Measurements from ENCODE around the gene CACNA1S.

Gene CACNA1S

DNA sequence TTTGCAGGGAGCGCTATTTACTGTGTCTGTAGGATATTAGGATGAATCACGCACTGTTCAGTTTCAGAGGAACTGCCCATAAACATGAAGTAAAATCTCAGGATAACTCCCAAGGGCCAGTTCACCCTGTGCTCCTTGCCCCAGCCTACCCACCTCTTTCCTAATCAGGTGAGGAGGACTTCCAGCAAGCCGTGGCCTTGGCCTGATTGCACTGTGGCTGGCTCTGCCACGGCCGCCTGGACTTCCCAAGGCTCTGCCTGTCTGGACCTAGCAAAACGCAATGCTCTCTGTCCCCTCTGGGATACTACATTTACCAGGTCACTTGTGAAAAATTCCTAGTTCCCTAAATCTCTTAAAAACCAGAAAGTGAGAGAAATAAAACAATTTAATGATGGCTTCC lies 22.2 kb upstream of the CACNA1S start:
- no peak for FAIRE-seq
- DNase-seq (ENCODE audit: insufficient read length, low spot score), result no peak
- TF ChIP-seq POLR2A (IDR thresholded peaks at IDR 0.05; ENCODE audit: low read depth, low read length), result no peak

DNA sequence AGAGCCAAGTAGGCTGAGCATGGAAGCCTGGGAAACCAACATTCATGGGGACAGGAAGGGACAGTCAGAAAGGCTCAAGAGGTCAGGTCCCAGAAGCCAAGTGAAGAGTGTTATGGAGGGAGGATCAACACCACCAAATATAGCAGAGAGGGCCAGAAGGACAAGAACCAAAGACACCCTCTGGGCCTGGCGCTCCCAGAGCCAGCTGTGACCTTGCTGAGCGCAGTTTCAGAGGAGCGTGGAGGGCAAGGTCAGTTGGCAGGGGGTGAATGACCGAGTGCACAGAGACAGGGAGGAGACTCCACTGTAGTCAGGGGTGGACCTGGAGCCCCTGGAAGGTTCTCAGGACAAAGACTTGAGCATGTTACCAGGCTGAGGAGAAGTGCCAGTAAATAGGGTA lies 19.2 kb upstream of the CACNA1S start:
- FAIRE-seq, result no peak
- no peak for DNase-seq (ENCODE audit: insufficient read length, low spot score)
- no peak for TF ChIP-seq POLR2A (IDR thresholded peaks at IDR 0.05; ENCODE audit: low read depth, low read length)

DNA sequence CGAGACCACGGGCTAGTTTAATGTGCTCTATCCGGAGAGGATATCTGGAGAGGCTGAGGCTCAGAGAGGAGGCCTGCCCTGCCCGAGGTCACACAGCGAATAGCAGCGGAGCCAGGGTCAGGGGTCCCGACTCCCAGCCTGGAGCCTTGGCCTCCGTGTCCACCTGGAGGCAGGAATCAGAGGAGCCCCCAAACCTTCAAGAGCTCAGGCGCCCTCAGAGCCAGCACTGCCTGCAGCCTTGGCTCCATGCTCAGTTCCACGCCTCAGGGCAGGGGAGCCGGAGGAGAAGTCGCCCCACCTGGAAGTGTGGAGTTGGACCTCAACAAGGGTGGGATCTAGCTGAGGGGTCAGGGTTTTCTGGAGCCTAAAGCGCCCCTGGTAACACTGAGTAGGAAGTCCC lies 16.7 kb upstream of the CACNA1S start:
- DNase-seq (ENCODE audit: insufficient read length, low spot score) (no peak), FAIRE-seq (no peak)
- no peak for TF ChIP-seq POLR2A (IDR thresholded peaks at IDR 0.05; ENCODE audit: low read depth, low read length)

DNA sequence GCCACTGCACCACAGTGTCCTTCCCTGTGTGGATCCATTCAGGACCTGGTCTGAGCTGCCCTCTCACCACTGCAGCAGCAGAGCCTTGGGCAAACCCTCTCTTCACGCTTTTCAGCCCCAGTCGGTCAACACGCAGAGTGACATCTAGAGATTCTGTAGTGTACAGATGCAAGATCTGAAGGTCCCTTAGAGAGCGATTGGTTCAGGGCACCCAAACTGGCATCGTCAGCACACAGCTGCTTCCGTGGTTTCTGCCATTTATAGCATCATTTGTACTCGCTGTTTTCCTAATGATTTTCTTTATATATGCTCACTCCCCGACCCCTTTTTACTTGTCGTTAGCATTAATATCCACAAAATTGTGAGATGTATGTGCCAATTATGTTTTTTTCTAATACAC lies 16.2 kb upstream of the CACNA1S start:
- no peak for DNase-seq (ENCODE audit: insufficient read length, low spot score)
- TF ChIP-seq POLR2A (IDR thresholded peaks at IDR 0.05; ENCODE audit: low read depth, low read length), result no peak
- FAIRE-seq, result no peak

DNA sequence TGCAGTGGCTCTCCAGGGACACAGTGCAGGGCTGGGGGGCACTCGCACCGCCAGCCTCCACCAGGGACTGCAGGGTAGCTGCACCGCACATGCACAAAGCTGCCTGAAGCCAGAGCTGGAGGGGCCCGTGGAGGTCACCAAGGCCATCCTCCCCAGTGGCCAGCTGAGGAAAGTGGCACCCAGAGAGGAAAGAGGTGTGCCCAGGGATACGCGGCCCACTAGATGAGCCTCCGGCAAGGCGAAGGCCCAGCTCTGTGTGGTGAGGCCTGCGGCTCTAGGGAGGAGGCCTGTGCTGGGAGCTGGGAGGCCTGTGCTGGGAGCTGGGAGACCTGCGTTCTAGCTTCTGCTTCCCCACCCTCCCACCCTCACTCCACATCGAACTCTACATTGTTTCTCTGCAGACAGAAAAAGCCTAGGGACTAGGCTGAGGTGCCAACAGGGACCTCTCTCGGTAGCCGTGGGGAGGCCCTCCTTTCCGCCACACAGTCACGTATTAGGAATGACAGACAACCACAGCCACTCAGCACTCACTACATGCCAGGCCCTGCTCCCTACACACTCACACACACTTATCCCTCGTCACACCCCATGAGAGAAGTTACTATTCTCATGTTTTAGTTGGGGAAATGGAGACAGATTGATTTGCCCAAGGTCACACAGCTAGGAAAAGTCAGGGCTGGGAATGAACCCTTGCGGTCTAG lies 15.7 kb upstream of the CACNA1S start:
- no peak for TF ChIP-seq POLR2A (IDR thresholded peaks at IDR 0.05; ENCODE audit: low read depth, low read length)
- DNase-seq (ENCODE audit: insufficient read length, low spot score), result no peak
- no peak for FAIRE-seq

DNA sequence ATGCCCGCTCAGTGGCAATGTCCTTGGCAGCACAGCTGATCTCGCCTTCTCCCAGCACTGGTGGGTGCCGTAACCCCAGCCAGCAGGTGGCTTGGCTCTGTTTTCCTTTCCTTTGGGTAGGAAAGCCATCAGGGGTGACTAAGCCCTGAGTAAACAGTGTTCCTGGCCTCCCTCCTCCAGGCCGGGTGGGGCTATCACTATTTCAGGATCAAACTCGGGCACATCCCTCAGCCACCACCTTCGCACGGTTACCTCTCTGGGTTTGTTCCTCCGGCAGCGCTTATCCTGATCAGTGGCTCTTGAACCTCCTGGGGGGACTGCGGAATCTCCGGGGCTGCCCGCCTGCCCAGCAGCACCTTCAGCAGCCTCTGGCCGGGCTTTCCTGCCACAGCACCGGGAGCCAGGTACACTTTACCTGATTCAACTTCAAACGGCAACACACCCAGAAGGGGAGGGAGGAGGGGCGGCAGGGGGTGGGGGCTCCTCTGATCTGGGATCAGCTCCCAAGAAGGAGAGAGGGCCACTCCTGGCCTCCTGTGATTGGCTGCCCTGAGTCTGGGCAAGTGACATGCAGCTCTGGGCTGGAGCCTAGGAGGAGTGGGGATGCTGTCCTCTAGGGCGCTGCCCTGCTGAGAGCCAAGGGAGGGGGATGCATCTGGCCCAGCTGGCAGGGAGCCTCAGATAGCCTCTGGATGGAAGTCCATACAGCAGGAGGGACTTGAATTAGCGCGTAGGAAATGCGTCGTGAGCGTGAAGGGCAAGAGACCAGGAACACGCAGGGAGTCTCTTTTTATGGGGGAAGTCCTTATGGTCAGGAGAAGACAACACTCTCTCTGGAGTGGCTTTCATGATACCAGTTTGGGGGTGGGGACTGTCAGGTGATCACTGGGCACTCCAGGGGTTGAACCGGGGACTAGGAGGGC lies 14.9 kb upstream of the CACNA1S start, which contains the start of gene ASCL5:
TSS of gene ASCL5 (minus strand) at position 353 of the 923 bp plus-strand sequence. CDS start 11,812 bp downstream, outside the sequence.
- DNase-seq (ENCODE audit: insufficient read length, low spot score) (peak; percentile 69), FAIRE-seq (no peak)
- TF ChIP-seq POLR2A (IDR thresholded peaks at IDR 0.05; ENCODE audit: low read depth, low read length), result no peak

DNA sequence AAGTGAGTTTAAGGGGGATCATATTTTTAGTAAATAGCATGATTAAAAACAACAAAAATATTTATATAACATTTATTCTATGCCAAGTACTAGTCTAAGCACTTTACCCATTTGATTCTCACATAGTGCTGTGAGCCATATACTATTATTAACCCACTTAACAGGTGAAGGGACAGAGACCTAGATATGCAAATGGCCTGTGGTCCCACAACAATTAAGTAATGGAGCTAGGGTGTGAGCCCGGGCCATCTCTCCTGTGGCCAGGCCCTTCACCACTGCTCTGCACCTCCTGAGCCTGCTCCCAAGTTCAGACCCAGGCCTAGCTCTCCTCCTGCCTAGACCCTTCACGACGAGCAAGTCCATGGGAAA lies 14.2 kb upstream of the CACNA1S start:
- no peak for FAIRE-seq
- no peak for TF ChIP-seq POLR2A (IDR thresholded peaks at IDR 0.05; ENCODE audit: low read depth, low read length)

DNA sequence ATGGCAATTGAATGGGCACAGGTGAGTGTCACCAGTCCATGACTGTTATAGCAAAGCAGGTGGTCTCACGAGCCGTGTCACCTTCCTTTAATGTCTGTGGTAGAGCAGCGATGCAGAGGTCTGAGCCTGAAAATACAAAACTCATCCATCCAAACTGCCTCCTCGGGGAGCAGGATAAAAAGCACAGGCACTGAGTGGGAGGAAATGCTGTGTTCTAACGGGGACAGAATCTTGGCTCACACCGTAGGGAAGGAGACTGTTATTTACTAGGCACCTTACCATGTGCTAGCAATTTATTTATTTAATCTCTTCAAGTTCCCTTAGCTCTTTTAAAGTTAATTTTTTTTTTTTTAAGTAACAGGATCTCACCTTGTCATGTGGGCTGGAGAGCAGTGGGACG lies 13.6 kb upstream of the CACNA1S start:
- no peak for DNase-seq (ENCODE audit: insufficient read length, low spot score)
- TF ChIP-seq POLR2A (IDR thresholded peaks at IDR 0.05; ENCODE audit: low read depth, low read length), result no peak
- no peak for FAIRE-seq

More for the DNA sequence above, 14.2 kb upstream of the CACNA1S start:
- DNase-seq (ENCODE audit: insufficient read length, low spot score), result no peak

DNA sequence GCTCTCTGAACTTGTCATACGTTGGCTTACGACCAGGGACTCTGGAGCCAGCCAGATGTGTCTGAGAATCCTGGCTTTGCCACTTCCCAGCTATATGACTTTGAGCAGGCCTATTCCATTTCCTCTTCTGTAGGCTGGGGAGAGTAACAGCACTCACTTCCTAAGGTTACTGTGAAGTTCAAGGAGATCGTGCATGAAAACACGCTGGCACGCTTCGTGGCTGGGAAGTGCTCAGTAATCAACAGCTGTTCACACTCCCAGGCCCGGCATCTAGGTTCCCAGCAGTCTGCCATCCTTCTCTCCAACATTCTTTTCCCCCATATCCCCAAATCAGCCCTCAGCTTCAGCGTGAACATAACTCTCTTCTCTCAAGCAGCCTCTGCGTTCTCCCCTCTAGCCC lies 12.8 kb upstream of the CACNA1S start:
- no peak for DNase-seq (ENCODE audit: insufficient read length, low spot score)
- no peak for FAIRE-seq
- TF ChIP-seq POLR2A (IDR thresholded peaks at IDR 0.05; ENCODE audit: low read depth, low read length), result no peak

DNA sequence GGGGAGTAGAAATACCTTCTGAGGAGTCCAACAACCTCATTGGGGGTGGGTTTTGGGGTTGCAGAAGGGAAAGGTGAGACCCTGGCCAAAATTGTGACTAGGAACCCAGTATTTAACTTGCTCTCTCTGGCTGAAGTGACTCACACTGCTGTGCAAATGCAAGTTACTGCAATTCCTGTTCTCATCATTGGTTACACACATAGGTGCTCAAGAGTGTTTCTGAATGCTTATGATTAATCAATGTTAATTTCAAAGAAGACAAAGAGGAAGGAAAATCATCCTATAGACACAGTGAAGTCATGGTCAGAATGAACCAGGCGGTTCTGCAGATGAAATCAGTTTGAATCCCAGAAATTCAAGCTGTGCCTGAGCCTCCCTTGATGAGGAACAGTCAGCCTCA lies 11.6 kb upstream of the CACNA1S start:
- DNase-seq (ENCODE audit: insufficient read length, low spot score), result no peak
- TF ChIP-seq POLR2A (IDR thresholded peaks at IDR 0.05; ENCODE audit: low read depth, low read length), result no peak
- FAIRE-seq, result no peak

DNA sequence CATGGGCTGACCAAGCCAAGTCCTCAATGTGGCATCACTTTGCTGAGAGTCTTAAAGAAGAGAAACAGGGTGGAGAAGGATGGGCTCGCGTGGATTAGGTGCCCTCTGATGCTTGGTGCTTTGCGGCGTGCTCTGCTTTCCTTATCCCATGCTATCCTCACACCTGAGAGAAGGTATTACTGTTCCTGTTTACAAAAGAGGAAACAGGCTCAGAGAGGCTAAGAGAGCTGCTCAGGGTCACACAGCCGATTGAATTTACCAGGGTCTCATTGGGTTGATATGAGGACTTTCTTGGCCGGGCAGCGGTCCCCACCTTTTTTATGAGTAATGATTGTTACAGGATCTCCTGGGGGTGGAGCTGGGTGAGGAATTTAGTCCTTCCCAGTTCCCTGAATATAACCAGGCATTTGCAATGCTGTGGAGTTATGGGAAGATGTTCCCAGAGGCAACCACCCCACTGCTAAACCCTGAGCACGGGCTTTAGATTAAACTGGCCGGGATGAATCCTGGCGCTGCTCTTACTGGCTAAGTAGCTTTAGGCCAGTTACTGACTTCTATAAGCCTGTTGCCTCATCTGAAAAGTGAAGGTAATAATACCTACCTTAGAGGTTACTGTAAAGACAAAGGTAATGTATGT lies 10.2 kb upstream of the CACNA1S start:
- TF ChIP-seq POLR2A (IDR thresholded peaks at IDR 0.05; ENCODE audit: low read depth, low read length), result no peak

DNA sequence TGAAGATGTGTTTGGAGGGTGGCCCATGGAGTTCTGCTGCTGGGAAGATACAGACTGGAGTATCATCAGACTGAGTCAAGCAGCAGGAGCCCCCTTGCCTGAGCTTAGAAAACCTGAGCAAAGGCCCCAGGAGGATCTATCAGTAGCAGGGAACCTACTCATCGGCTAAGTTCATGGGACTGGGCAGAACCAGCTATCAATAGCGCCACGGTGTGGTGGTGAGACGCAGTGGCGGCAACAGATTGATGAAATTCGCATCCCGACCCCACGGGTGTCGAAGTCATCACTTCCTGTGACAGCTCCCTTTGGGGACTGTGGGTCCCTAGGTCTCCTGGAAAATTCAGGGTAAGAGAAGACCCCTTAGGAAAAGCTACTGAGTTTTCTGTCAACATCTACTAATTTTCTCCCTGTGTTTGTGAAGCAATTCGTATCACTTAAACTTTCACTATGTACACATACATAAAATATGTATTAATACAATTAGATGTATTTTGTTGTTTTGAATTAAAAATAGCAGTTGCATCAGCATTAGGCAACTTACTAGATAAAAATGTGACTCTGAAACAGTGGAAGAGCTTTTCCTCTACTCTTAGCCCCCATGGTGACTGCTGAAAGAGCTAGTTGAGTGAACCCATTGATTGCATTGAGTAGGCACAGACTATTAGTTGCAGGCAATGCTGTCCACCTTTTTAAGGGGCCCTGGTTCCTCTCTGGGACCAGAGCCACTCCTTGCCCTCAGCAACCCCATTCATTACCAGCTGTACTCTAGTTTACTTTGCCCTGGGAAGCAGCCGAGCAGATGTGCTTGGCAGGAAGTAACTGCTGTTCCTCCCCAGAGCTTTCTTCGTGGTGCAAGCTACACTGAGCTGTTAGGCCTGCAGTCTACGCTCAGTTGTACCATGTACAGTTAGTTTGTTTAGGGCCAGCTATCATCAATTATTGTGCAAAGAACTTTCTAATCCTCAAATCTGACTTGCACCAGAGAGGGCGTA lies 7.3 kb upstream of the CACNA1S start:
- FAIRE-seq, result no peak
- DNase-seq (ENCODE audit: insufficient read length, low spot score), result peak; percentile 82
- TF ChIP-seq POLR2A (IDR thresholded peaks at IDR 0.05; ENCODE audit: low read depth, low read length), result no peak

More for the DNA sequence above, 10.2 kb upstream of the CACNA1S start:
- no peak for DNase-seq (ENCODE audit: insufficient read length, low spot score)
- no peak for FAIRE-seq

DNA sequence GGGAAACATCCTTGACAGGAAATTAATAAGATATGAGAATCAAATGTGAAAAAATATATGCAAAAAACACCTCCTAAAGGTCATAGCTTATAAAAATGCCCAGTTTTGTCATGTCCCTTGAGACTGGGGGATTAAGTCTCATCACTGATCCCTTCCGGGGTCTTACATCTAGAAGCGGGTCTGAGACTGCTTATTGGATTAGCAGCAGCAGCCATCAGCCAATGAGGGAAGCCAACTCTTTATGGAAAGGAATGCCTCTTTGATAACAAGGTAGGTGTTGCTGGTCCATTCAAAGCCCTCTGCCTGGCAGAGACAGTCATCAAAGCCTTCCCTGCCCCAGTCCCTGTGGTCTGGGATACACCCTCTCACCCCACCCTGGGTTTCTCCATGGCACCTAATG lies 3.9 kb upstream of the CACNA1S start:
- no peak for FAIRE-seq
- DNase-seq (ENCODE audit: insufficient read length, low spot score), result no peak
- TF ChIP-seq POLR2A (IDR thresholded peaks at IDR 0.05; ENCODE audit: low read depth, low read length), result no peak

Data from H54 (cell line).